T-cell (primary cell): Measurements from ENCODE around the gene BCL11B. TPM values are rescaled to one million over a fixed set of nuclear protein-coding genes. Genes with fewer than 3 reads are reported as not detected.
"Not testable (repeated sequence)": the region's sequence is repeated elsewhere in the genome, so short reads cannot be mapped to it uniquely, and the experiment has no call there.

Source experiments
- ATAC-seq, 4 experiments: fragments of 200-7000 bp in 3 of 4; fragments of 150-1000 bp in 1 of 4; cut with Tn5 transposase; replicated peaks in 1 of 4; 1 replicate in 3 of 4; 2 replicates in 1 of 4; pipeline ENCODE4 v1.10.0; 2021; ENCODE audit warnings: moderate library complexity in 3 of 4, mild to moderate bottlenecking in 2 of 4, moderate number of reproducible peaks in 1 of 4
- CTCF ChIA-PET, 2 donors: fragments of 300-600 bp; sonication (Branson Sonifier 250); formaldehyde crosslinking; loops; one replicate each; lab custom pipeline; 2022; ENCODE audit warnings: antibody characterized with exemption in 2 of 2; lab: Charles Lee
- POLR2A ChIA-PET, 2 donors: fragments of 300-600 bp; sonication (Branson Sonifier 250); formaldehyde crosslinking; loops; one replicate each; lab custom pipeline; 2022; ENCODE audit warnings: antibody characterized with exemption in 2 of 2; lab: Charles Lee
- DNase-seq, 35 experiments: peaks; one replicate each; pipeline versions ENCODE4 v3.0.0 to v3.0.0-alpha.2; 2013 to 2023
- H3K27ac ChIP-seq: one replicate; pipeline ENCODE4 v1.5.1; 2013; ENCODE audit warnings: low read length
- H3K27me3 ChIP-seq, 2 experiments: replicated peaks in 1 of 2; 1 replicate in 1 of 2; 2 replicates in 1 of 2; pipeline versions ENCODE4 v1.6.1 to v1.7.0; 2013; ENCODE audit warnings: low read length in 1 of 2, mixed read lengths in 1 of 2; ENCODE audit not compliant: control insufficient read depth in 2 of 2, insufficient read depth in 2 of 2; ENCODE audit errors: extremely low read depth in 1 of 2
- H3K36me3 ChIP-seq, 2 donors: 1 replicate in 1 of 2; 2 replicates in 1 of 2; pipeline versions ENCODE4 v1.6.1 to v1.7.0; 2013; ENCODE audit warnings: low read length in 1 of 2; ENCODE audit not compliant: control insufficient read depth in 2 of 2, insufficient read depth in 1 of 2; ENCODE audit errors: extremely low read depth in 1 of 2
- H3K4me1 ChIP-seq, 2 experiments: 1 replicate in 1 of 2; 2 replicates in 1 of 2; pipeline versions ENCODE4 v1.6.1 to v1.7.0; 2013; ENCODE audit warnings: low read length in 2 of 2, mixed read lengths in 1 of 2; ENCODE audit not compliant: insufficient read depth in 2 of 2, control insufficient read depth in 1 of 2; ENCODE audit errors: extremely low read depth in 1 of 2
- H3K4me3 ChIP-seq, 2 donors: 1 replicate in 1 of 2; 2 replicates in 1 of 2; pipeline versions ENCODE4 v1.5.1 to v1.7.0; 2013; ENCODE audit warnings: mild to moderate bottlenecking in 2 of 2, low read length in 1 of 2, moderate library complexity in 1 of 2; ENCODE audit not compliant: control insufficient read depth in 1 of 2; ENCODE audit errors: extremely low read depth in 1 of 2
- H3K9me3 ChIP-seq: 2 replicates; pipeline ENCODE4 v1.7.0; 2013
- H3K27ac Mint-ChIP-seq, 2 donors: one replicate each; pipeline ENCODE4 v1.8.0; 2020 to 2021; ENCODE audit warnings: mild to moderate bottlenecking in 2 of 2, mixed read lengths in 2 of 2
- H3K27me3 Mint-ChIP-seq, 2 donors: one replicate each; pipeline ENCODE4 v1.8.0; 2021 to 2022; ENCODE audit warnings: mixed read lengths in 2 of 2
- H3K36me3 Mint-ChIP-seq: one replicate; pipeline ENCODE4 v1.8.0; 2021; ENCODE audit warnings: mixed read lengths
- H3K4me1 Mint-ChIP-seq, 3 donors: one replicate each; pipeline ENCODE4 v1.8.0; 2020 to 2022; ENCODE audit warnings: mixed read lengths in 3 of 3, mild to moderate bottlenecking in 1 of 3
- H3K4me3 Mint-ChIP-seq, 3 donors: one replicate each; pipeline ENCODE4 v1.8.0; 2020 to 2022; ENCODE audit warnings: mild to moderate bottlenecking in 3 of 3, mixed read lengths in 3 of 3, moderate library complexity in 3 of 3
- H3K9me3 Mint-ChIP-seq, 3 donors: one replicate each; pipeline ENCODE4 v1.8.0; 2020 to 2022; ENCODE audit warnings: mixed read lengths in 3 of 3
- WGBS: methylation state at CpG from one replicate; pipeline ENCODE4 v1.1.5; 2013; ENCODE audit warnings: missing lambda C conversion rate; ENCODE audit not compliant: insufficient coverage; 5-methylcytosine and 5-hydroxymethylcytosine counted together
- total RNA-seq, 35 experiments: library from RNA in 6 of 35; stranded (reverse) in 6 of 35; fragments of 120-200 nt in 1 of 35; gene quantifications; one replicate each; pipeline versions ENCODE4 v1.2.1 to v1.2.4 and lab custom pipeline; 2013 to 2026

The BCL11B gene
- total RNA-seq, 5 donors from 2014 or later (not counting 1 experiment from before 2014, with no cell fraction given) = 181 to 240 (median 196) TPM

- 72% methylated on average over 5 of the region's 8 CpGs for WGBS
- H3K9me3 ChIP-seq, ATAC-seq, H3K9me3 Mint-ChIP-seq, H3K27me3 Mint-ChIP-seq, H3K27me3 ChIP-seq: not testable (repeated sequence)
- Mint-ChIP-seq H3K4me1 (peaks cover 94 to 100% (median 96%) of the 10 kb centered on the region in 3 donors), H3K36me3 (peaks cover 20% of the 10 kb centered on the region), H3K4me3 (peak overlapping the region; percentile 72 to 89 (median 72)), H3K27ac (peak overlapping the region; percentile 90 to 96)
- CTCF ChIA-PET = interaction anchor here (1.1 to 1.6 kb wide), 2 partner anchors 25 to 86 kb away, joined by 7 to 12 read pairs; partner anchors contain the start of gene BCL11B (in 1 of the 2)
- DNase-seq = peak in 1 of 35 experiments; percentile 19
- Histone ChIP-seq H3K36me3 (peaks cover 0 to 37% of the 10 kb centered on the region in 2 donors), H3K4me1 (peaks cover 68 to 99% of the 10 kb centered on the region in 2 experiments), H3K4me3 (peak overlapping the region in 1 of 2 donors; percentile 2), H3K27ac (peak overlapping the region; percentile 76)
- POLR2A ChIA-PET = interaction anchor here (0.5 to 0.6 kb wide), 3 partner anchors 33 to 893 kb away, joined by 3 to 7 read pairs (median 5); no protein-coding TSS in a partner anchor
These were observed 85.7 kb downstream of the BCL11B start for GRCh38 chr14:99186336-99186735.

- H3K27ac ChIP-seq = peak overlapping the region; percentile 76
- H3K4me1 Mint-ChIP-seq = peaks cover 94 to 100% (median 96%) of the 10 kb centered on the region in 3 donors
These were observed 86.4 kb downstream of the BCL11B start for GRCh38 chr14:99185436-99186068.

DNA sequence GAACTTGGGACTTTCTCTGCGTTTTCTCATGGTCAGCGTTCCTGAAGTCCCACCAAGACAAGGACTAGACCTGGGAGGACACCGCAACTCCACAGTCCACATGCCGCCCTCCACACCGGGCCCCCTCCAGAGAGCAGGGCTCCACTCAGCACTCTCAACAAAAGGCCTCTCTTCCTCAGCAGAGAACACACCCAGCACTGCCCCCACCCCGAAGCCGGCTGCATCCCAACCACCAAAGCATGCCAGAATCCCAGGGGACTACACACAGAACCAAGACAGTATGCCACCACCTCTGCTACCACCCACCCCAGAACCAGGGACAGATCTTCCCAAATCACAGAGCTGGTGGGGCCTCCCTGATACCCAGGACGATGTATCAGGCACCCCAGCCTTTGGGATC, 88.3 kb downstream of the BCL11B start:
- H3K9me3 ChIP-seq = no peaks in the 10 kb centered on the region
- H3K4me3 ChIP-seq = no peak overlapping the region
- peak in 1 of 35 experiments; percentile 11 for DNase-seq
- 68% methylated on average over 8 of the region's 8 CpGs for WGBS
- H3K27me3 ChIP-seq = no peaks in the 10 kb centered on the region
- Mint-ChIP-seq H3K4me1 (peaks cover 93 to 100% (median 96%) of the 10 kb centered on the region in 3 donors), H3K9me3 (no peaks in the 10 kb centered on the region), H3K27ac (peak overlapping the region; percentile 90 to 96), H3K4me3 (peak overlapping the region; percentile 37 to 89 (median 72)), H3K36me3 (peaks cover 31% of the 10 kb centered on the region), H3K27me3 (no peaks in the 10 kb centered on the region)
- ChIA-PET CTCF (interaction anchor here in 1 of 2 donors (0.9 kb wide), 1 partner anchor 86 kb away, joined by 3 read pairs; no protein-coding TSS in a partner anchor), POLR2A (interaction anchor here in 1 of 2 donors (0.6 kb wide), 1 partner anchor 34 kb away, joined by 3 read pairs; no protein-coding TSS in a partner anchor)
- H3K4me1 ChIP-seq = peaks cover 65 to 99% of the 10 kb centered on the region in 2 experiments
- peak overlapping the region; percentile 76 for H3K27ac ChIP-seq
- peaks cover 0 to 50% of the 10 kb centered on the region in 2 donors for H3K36me3 ChIP-seq
- ATAC-seq = peak in 1 of 4 experiments; percentile 5

More at GRCh38 chr14:99185436-99186068, 86.4 kb downstream of the BCL11B start:
- Histone ChIP-seq H3K9me3 (no peaks in the 10 kb centered on the region), H3K27me3 (no peaks in the 10 kb centered on the region), H3K36me3 (peaks cover 0 to 41% of the 10 kb centered on the region in 2 donors), H3K4me1 (peaks cover 69 to 99% of the 10 kb centered on the region in 2 experiments), H3K4me3 (peak overlapping the region in 1 of 2 donors; percentile 25)
- Mint-ChIP-seq H3K9me3 (no peaks in the 10 kb centered on the region), H3K4me3 (peak overlapping the region; percentile 72 to 89 (median 72)), H3K27ac (peak overlapping the region; percentile 90 to 96), H3K27me3 (no peaks in the 10 kb centered on the region), H3K36me3 (peaks cover 20% of the 10 kb centered on the region)
- ChIA-PET POLR2A (interaction anchor here in 1 of 2 donors (0.6 to 0.7 kb wide), 2 partner anchors 47 to 1394 kb away, joined by 3 read pairs; no protein-coding TSS in a partner anchor), CTCF (interaction anchor here (0.5 to 0.7 kb wide), 6 partner anchors 22 to 1986 kb away, joined by 3 read pairs; no protein-coding TSS in a partner anchor)
- DNase-seq (peak in 1 of 35 experiments; percentile 33), ATAC-seq (no peak)
- 40% methylated on average over 2 of the region's 16 CpGs for WGBS

DNA sequence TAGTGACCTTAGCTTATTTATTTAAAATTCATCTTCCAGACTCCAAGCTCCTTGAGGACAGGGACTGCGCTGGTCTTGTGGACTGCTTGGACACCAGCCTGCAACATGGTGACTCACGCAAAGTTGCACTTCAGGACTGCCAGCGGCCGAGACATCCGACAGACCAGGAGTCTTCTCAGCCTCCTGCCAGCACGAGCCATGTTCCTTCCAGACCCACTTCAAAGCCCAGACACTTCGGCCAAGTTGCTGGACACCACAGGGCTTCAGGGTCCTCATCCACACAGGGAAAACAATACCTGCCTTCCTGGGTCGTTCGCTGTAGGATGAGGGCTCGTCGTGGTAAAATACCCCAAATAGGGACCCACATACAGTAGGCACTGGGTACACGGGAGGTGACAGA, 88.7 kb downstream of the BCL11B start:
- no peak for DNase-seq
- Histone ChIP-seq H3K27me3 (no peaks in the 10 kb centered on the region), H3K4me1 (peaks cover 65 to 99% of the 10 kb centered on the region in 2 experiments), H3K9me3 (no peaks in the 10 kb centered on the region), H3K4me3 (no peak overlapping the region), H3K36me3 (peaks cover 0 to 55% of the 10 kb centered on the region in 2 donors), H3K27ac (peak overlapping the region; percentile 76)
- CTCF ChIA-PET = interaction anchor here (0.5 to 0.9 kb wide), 3 partner anchors 10 to 86 kb away, joined by 3 to 5 read pairs (median 3); no protein-coding TSS in a partner anchor
- Mint-ChIP-seq H3K4me1 (peaks cover 97 to 100% (median 99%) of the 10 kb centered on the region in 3 donors), H3K9me3 (no peaks in the 10 kb centered on the region), H3K27ac (peak overlapping the region; percentile 90 to 96), H3K4me3 (peak overlapping the region; percentile 37 to 89 (median 72)), H3K36me3 (peaks cover 33% of the 10 kb centered on the region), H3K27me3 (no peaks in the 10 kb centered on the region)
- ATAC-seq = no peak
- POLR2A ChIA-PET = interaction anchor here in 1 of 2 donors (0.5 kb wide), 1 partner anchor 125 kb away, joined by 5 read pairs; no protein-coding TSS in a partner anchor
- 77% methylated on average over 12 of the region's 12 CpGs for WGBS

- H3K27me3 Mint-ChIP-seq = no peaks in the 10 kb centered on the region
- H3K4me1 Mint-ChIP-seq = peaks cover 93 to 100% (median 99%) of the 10 kb centered on the region in 3 donors
- Histone ChIP-seq H3K4me1 (peaks cover 67 to 99% of the 10 kb centered on the region in 2 experiments), H3K4me3 (no peak overlapping the region), H3K36me3 (peaks cover 0 to 60% of the 10 kb centered on the region in 2 donors), H3K27me3 (no peaks in the 10 kb centered on the region), H3K9me3 (no peaks in the 10 kb centered on the region), H3K27ac (peak overlapping the region; percentile 76)
- ATAC-seq = no peak
- H3K27ac Mint-ChIP-seq = peak overlapping the region; percentile 90 to 96
- peaks cover 39% of the 10 kb centered on the region for H3K36me3 Mint-ChIP-seq
- WGBS = no CpG with 5 or more reads among the region's 6 CpGs
- ChIA-PET CTCF (interaction anchor here (0.5 to 0.9 kb wide), 3 partner anchors 9 to 87 kb away, joined by 3 to 5 read pairs (median 3); no protein-coding TSS in a partner anchor), POLR2A (interaction anchor here in 1 of 2 donors (0.5 to 0.9 kb wide), 2 partner anchors 89 to 125 kb away, joined by 4 to 5 read pairs; partner anchors contain the start of gene BCL11B)
- peak overlapping the region; percentile 35 to 89 (median 72) for H3K4me3 Mint-ChIP-seq
- H3K9me3 Mint-ChIP-seq = no peaks in the 10 kb centered on the region
- peak in 1 of 35 experiments; percentile 33 for DNase-seq
These were observed 89.3 kb downstream of the BCL11B start for GRCh38 chr14:99182548-99183250.
